ENCODE results near the gene HEXA.

The HEXA gene

GRCh38 chr15:72318408-72318942, 57.3 kb downstream of the HEXA start:
- DNase-seq = no peak

GRCh38 chr15:72315706-72316370, 60.0 kb downstream of the HEXA start:
- no peak for DNase-seq

- DNase-seq = no peak
These were observed 61.9 kb downstream of the HEXA start for GRCh38 chr15:72313881-72314280.

GRCh38 chr15:72313448-72313840, 62.4 kb downstream of the HEXA start:
- no peak for DNase-seq

- DNase-seq = peak; percentile 61
These were observed 63.0 kb downstream of the HEXA start for GRCh38 chr15:72312605-72313447.

- DNase-seq = no peak
These were observed 68.8 kb downstream of the HEXA start for GRCh38 chr15:72307026-72307425.

GRCh38 chr15:72306211-72306785, 69.5 kb downstream of the HEXA start:
- DNase-seq = peak; percentile 34

- no peak for DNase-seq
These were observed 71.2 kb downstream of the HEXA start for GRCh38 chr15:72304596-72304995.

GRCh38 chr15:72302955-72303354, 72.9 kb downstream of the HEXA start:
- DNase-seq = no peak

All from stimulated activated CD4-positive, alpha-beta T cell treated with anti-CD3 and anti-CD28 coated beads, Interleukin-1b, Interleukin-23, amount 100 ng/mL, for 48 hours (primary cell).